ENCODE data around the gene ING1.

The ING1 gene

DNA sequence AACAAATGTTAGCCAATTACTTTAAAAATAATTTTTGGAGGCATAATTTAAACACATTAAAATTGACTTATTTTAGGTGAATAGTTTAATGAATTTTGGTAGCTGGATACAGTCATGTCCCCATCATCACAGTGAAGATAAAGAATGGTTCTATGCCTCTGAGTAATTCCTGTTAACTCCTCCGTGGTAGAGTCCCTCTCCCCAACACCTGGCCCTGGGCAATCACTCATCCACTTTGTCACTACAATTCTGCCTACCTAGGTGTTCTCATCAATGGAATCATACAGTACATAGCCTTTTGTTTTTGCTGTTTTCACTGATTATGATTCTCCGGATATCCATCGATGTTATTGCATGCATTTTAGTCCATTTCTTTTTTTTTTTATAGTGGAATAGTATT is 55.6 kb downstream of the ING1 start:
- no peak overlapping the region for H3K27ac ChIP-seq (ENCODE audit: low read length, poor library complexity, severe bottlenecking)
- no peak overlapping the region for H3K9ac ChIP-seq (ENCODE audit: low read length)
- no peak overlapping the region for H2AFZ ChIP-seq (ENCODE audit: low read depth, low read length)
- H2BK5ac ChIP-seq (ENCODE audit: low read depth, low read length, poor library complexity, severe bottlenecking), result no peak overlapping the region
- no peak overlapping the region for H2BK12ac ChIP-seq (ENCODE audit: low read length in 2 of 2)
- no peak overlapping the region for H2BK120ac ChIP-seq (ENCODE audit: low read depth, low read length)
- no peak overlapping the region for H3K4me3 ChIP-seq (ENCODE audit: insufficient read depth in 1 of 2, low read depth in 1 of 2, low read length in 2 of 2)
- H4K91ac ChIP-seq (ENCODE audit: low read length), result no peak overlapping the region
- H3K4me1 ChIP-seq (ENCODE audit: control insufficient read depth, insufficient read depth, low read depth, low read length), result peaks cover 1% of the 10 kb centered on the region
- no peak overlapping the region for H4K8ac ChIP-seq (ENCODE audit: low read length)
- H2AK5ac ChIP-seq (ENCODE audit: low read length, severe bottlenecking), result no peak overlapping the region
- H3K27me3 ChIP-seq (ENCODE audit: control insufficient read depth in 1 of 2, insufficient read depth in 1 of 2, low read length in 2 of 2), result peaks cover 18 to 51% of the 10 kb centered on the region in 2 experiments
- no peak overlapping the region for H3K18ac ChIP-seq (ENCODE audit: low read depth in 1 of 2, low read length in 2 of 2)
- no peak overlapping the region for H3K14ac ChIP-seq (ENCODE audit: low read length in 2 of 2)
- H3K4me2 ChIP-seq (ENCODE audit: low read length, poor library complexity, severe bottlenecking), result no peak overlapping the region
- DNase-seq, result no peak
- H2BK15ac ChIP-seq (ENCODE audit: low read depth, poor library complexity, severe bottlenecking), result no peak overlapping the region
- no peak overlapping the region for H3K4ac ChIP-seq (ENCODE audit: low read depth in 1 of 2, low read length in 2 of 2)
- no peaks in the 10 kb centered on the region for H3K36me3 ChIP-seq (ENCODE audit: control insufficient read depth in 1 of 2, insufficient read depth in 2 of 2, low read depth in 1 of 2, low read length in 2 of 2)
- H3K9me3 ChIP-seq (ENCODE audit: control insufficient read depth, low read length), result no peaks in the 10 kb centered on the region
- no peaks in the 10 kb centered on the region for H3K79me1 ChIP-seq (replicated peaks; ENCODE audit: low read length, poor library complexity, severe bottlenecking)
- 92% methylated on average over 3 of the region's 3 CpGs for WGBS
- no peak overlapping the region for H3K23ac ChIP-seq (ENCODE audit: low read length in 2 of 2)

GRCh38 chr13:110770678-110771077 is 57.2 kb downstream of the ING1 start:
- no peak overlapping the region for H2AK5ac ChIP-seq (ENCODE audit: low read length, severe bottlenecking)
- no peak for DNase-seq
- H3K9ac ChIP-seq (ENCODE audit: low read length), result no peak overlapping the region
- H2BK5ac ChIP-seq (ENCODE audit: low read depth, low read length, poor library complexity, severe bottlenecking), result no peak overlapping the region
- no peak overlapping the region for H2BK12ac ChIP-seq (ENCODE audit: low read length in 2 of 2)
- H3K4me2 ChIP-seq (ENCODE audit: low read length, poor library complexity, severe bottlenecking), result no peak overlapping the region
- no peak overlapping the region for H3K23ac ChIP-seq (ENCODE audit: low read length in 2 of 2)
- no peak overlapping the region for H3K14ac ChIP-seq (ENCODE audit: low read length in 2 of 2)
- H3K27me3 ChIP-seq (ENCODE audit: control insufficient read depth in 1 of 2, insufficient read depth in 1 of 2, low read length in 2 of 2), result peaks cover 18 to 42% of the 10 kb centered on the region in 2 experiments
- no peak overlapping the region for H3K4me3 ChIP-seq (ENCODE audit: insufficient read depth in 1 of 2, low read depth in 1 of 2, low read length in 2 of 2)
- no peak overlapping the region for H2BK120ac ChIP-seq (ENCODE audit: low read depth, low read length)
- H3K9me3 ChIP-seq (ENCODE audit: control insufficient read depth, low read length), result no peaks in the 10 kb centered on the region
- H3K4ac ChIP-seq (ENCODE audit: low read depth in 1 of 2, low read length in 2 of 2), result no peak overlapping the region
- WGBS, result 97% methylated on average over 8 of the region's 10 CpGs
- H3K27ac ChIP-seq (ENCODE audit: low read length, poor library complexity, severe bottlenecking), result no peak overlapping the region
- no peaks in the 10 kb centered on the region for H3K79me1 ChIP-seq (replicated peaks; ENCODE audit: low read length, poor library complexity, severe bottlenecking)
- H3K4me1 ChIP-seq (ENCODE audit: control insufficient read depth, insufficient read depth, low read depth, low read length), result peaks cover 1% of the 10 kb centered on the region
- no peak overlapping the region for H4K91ac ChIP-seq (ENCODE audit: low read length)
- no peak overlapping the region for H2AFZ ChIP-seq (ENCODE audit: low read depth, low read length)
- H4K8ac ChIP-seq (ENCODE audit: low read length), result no peak overlapping the region
- peak overlapping the region; percentile 46 for H2BK15ac ChIP-seq (ENCODE audit: low read depth, poor library complexity, severe bottlenecking)
- no peaks in the 10 kb centered on the region for H3K36me3 ChIP-seq (ENCODE audit: control insufficient read depth in 1 of 2, insufficient read depth in 2 of 2, low read depth in 1 of 2, low read length in 2 of 2)
- H3K18ac ChIP-seq (ENCODE audit: low read depth in 1 of 2, low read length in 2 of 2), result no peak overlapping the region

GRCh38 chr13:110771194-110771593 is 57.7 kb downstream of the ING1 start:
- no peak overlapping the region for H3K4me2 ChIP-seq (ENCODE audit: low read length, poor library complexity, severe bottlenecking)
- H3K27ac ChIP-seq (ENCODE audit: low read length, poor library complexity, severe bottlenecking), result no peak overlapping the region
- no peak overlapping the region for H4K8ac ChIP-seq (ENCODE audit: low read length)
- no peaks in the 10 kb centered on the region for H3K79me1 ChIP-seq (replicated peaks; ENCODE audit: low read length, poor library complexity, severe bottlenecking)
- no peak overlapping the region for H2BK12ac ChIP-seq (ENCODE audit: low read length in 2 of 2)
- H3K4ac ChIP-seq (ENCODE audit: low read depth in 1 of 2, low read length in 2 of 2), result no peak overlapping the region
- H2AFZ ChIP-seq (ENCODE audit: low read depth, low read length), result no peak overlapping the region
- H2AK5ac ChIP-seq (ENCODE audit: low read length, severe bottlenecking), result no peak overlapping the region
- H3K4me3 ChIP-seq (ENCODE audit: insufficient read depth in 1 of 2, low read depth in 1 of 2, low read length in 2 of 2), result no peak overlapping the region
- no peak overlapping the region for H3K18ac ChIP-seq (ENCODE audit: low read depth in 1 of 2, low read length in 2 of 2)
- peaks cover 1% of the 10 kb centered on the region for H3K4me1 ChIP-seq (ENCODE audit: control insufficient read depth, insufficient read depth, low read depth, low read length)
- H2BK5ac ChIP-seq (ENCODE audit: low read depth, low read length, poor library complexity, severe bottlenecking), result no peak overlapping the region
- H2BK15ac ChIP-seq (ENCODE audit: low read depth, poor library complexity, severe bottlenecking), result no peak overlapping the region
- H3K9me3 ChIP-seq (ENCODE audit: control insufficient read depth, low read length), result no peaks in the 10 kb centered on the region
- H3K23ac ChIP-seq (ENCODE audit: low read length in 2 of 2), result no peak overlapping the region
- no peak overlapping the region for H3K9ac ChIP-seq (ENCODE audit: low read length)
- no peak overlapping the region for H2BK120ac ChIP-seq (ENCODE audit: low read depth, low read length)
- H3K14ac ChIP-seq (ENCODE audit: low read length in 2 of 2), result no peak overlapping the region
- 64% methylated on average over 7 of the region's 9 CpGs for WGBS
- peaks cover 14 to 37% of the 10 kb centered on the region in 2 experiments for H3K27me3 ChIP-seq (ENCODE audit: control insufficient read depth in 1 of 2, insufficient read depth in 1 of 2, low read length in 2 of 2)
- H3K36me3 ChIP-seq (ENCODE audit: control insufficient read depth in 1 of 2, insufficient read depth in 2 of 2, low read depth in 1 of 2, low read length in 2 of 2), result no peaks in the 10 kb centered on the region
- no peak for DNase-seq
- H4K91ac ChIP-seq (ENCODE audit: low read length), result no peak overlapping the region

- H3K14ac ChIP-seq (ENCODE audit: low read length in 2 of 2), result no peak overlapping the region
- no peak overlapping the region for H3K4ac ChIP-seq (ENCODE audit: low read depth in 1 of 2, low read length in 2 of 2)
- H3K4me3 ChIP-seq (ENCODE audit: insufficient read depth in 1 of 2, low read depth in 1 of 2, low read length in 2 of 2), result no peak overlapping the region
- no peak overlapping the region for H4K8ac ChIP-seq (ENCODE audit: low read length)
- no peak overlapping the region for H2AFZ ChIP-seq (ENCODE audit: low read depth, low read length)
- H2BK120ac ChIP-seq (ENCODE audit: low read depth, low read length), result no peak overlapping the region
- no peak overlapping the region for H2BK5ac ChIP-seq (ENCODE audit: low read depth, low read length, poor library complexity, severe bottlenecking)
- H2BK12ac ChIP-seq (ENCODE audit: low read length in 2 of 2), result no peak overlapping the region
- no peak overlapping the region for H3K27ac ChIP-seq (ENCODE audit: low read length, poor library complexity, severe bottlenecking)
- no peak overlapping the region for H4K91ac ChIP-seq (ENCODE audit: low read length)
- no peaks in the 10 kb centered on the region for H3K79me1 ChIP-seq (replicated peaks; ENCODE audit: low read length, poor library complexity, severe bottlenecking)
- H3K18ac ChIP-seq (ENCODE audit: low read depth in 1 of 2, low read length in 2 of 2), result no peak overlapping the region
- no peak overlapping the region for H2BK15ac ChIP-seq (ENCODE audit: low read depth, poor library complexity, severe bottlenecking)
- no peak for DNase-seq
- no peak overlapping the region for H3K9ac ChIP-seq (ENCODE audit: low read length)
- H3K4me1 ChIP-seq (ENCODE audit: control insufficient read depth, insufficient read depth, low read depth, low read length), result peaks cover 1% of the 10 kb centered on the region
- H2AK5ac ChIP-seq (ENCODE audit: low read length, severe bottlenecking), result no peak overlapping the region
- no peak overlapping the region for H3K23ac ChIP-seq (ENCODE audit: low read length in 2 of 2)
- peaks cover 12 to 26% of the 10 kb centered on the region in 2 experiments for H3K27me3 ChIP-seq (ENCODE audit: control insufficient read depth in 1 of 2, insufficient read depth in 1 of 2, low read length in 2 of 2)
- no peaks in the 10 kb centered on the region for H3K9me3 ChIP-seq (ENCODE audit: control insufficient read depth, low read length)
- WGBS, result 93% methylated on average over 13 of the region's 13 CpGs
- no peak overlapping the region for H3K4me2 ChIP-seq (ENCODE audit: low read length, poor library complexity, severe bottlenecking)
- no peaks in the 10 kb centered on the region for H3K36me3 ChIP-seq (ENCODE audit: control insufficient read depth in 1 of 2, insufficient read depth in 2 of 2, low read depth in 1 of 2, low read length in 2 of 2)
These were observed 58.8 kb downstream of the ING1 start for GRCh38 chr13:110772091-110772984.

All from mesenchymal stem cell (in vitro differentiated cells and primary cell).